ENCODE measurements around the gene LCAT.

The LCAT gene

GRCh38 chr16:67954421-67955196 is 10.7 kb upstream of the LCAT start:
- H3K9me3 ChIP-seq (ENCODE audit: control extremely low read depth in 1 of 5, control insufficient read depth in 4 of 5, insufficient read depth in 2 of 5, low read depth in 1 of 5, low read length in 4 of 5): no peaks in the 10 kb centered on the region
- ChIA-PET CTCF (interaction anchor here (0.6 to 1.7 kb wide), 2 partner anchors 12 to 51 kb away, joined by 3 to 5 read pairs; no protein-coding TSS in a partner anchor), POLR2A (no interaction called here)
- no peak for DNase-seq
- H3K27me3 ChIP-seq (replicated peaks in 2 of 5; ENCODE audit: control insufficient read depth in 4 of 5, insufficient read depth in 5 of 5, low read length in 4 of 5): no peaks in the 10 kb centered on the region
- 95% methylated on average over 8 of the region's 10 CpGs for WGBS (ENCODE audit: insufficient coverage)
- no peaks in the 10 kb centered on the region for H3K4me1 ChIP-seq (ENCODE audit: control extremely low read depth in 1 of 4, control insufficient read depth in 4 of 4, insufficient read depth in 4 of 4, low read length in 3 of 4)
- H3K36me3 ChIP-seq (ENCODE audit: control insufficient read depth in 4 of 4, insufficient read depth in 4 of 4, low read length in 3 of 4): peaks cover 0 to 60% (median 15%) of the 10 kb centered on the region in 4 experiments
- no peak overlapping the region for H3K27ac ChIP-seq (ENCODE audit: insufficient read depth in 1 of 2, low read depth in 1 of 2, low read length in 2 of 2, poor library complexity in 1 of 2, severe bottlenecking in 2 of 2)
- H3K4me3 ChIP-seq (ENCODE audit: control insufficient read depth in 1 of 7, extremely low read depth in 1 of 7, insufficient read depth in 4 of 7, low read depth in 2 of 7, low read length in 6 of 7): no peak overlapping the region

- 100% methylated on average over 6 of the region's 8 CpGs for WGBS (ENCODE audit: insufficient coverage)
- H3K36me3 ChIP-seq (ENCODE audit: control insufficient read depth in 4 of 4, insufficient read depth in 4 of 4, low read length in 3 of 4): peaks cover 0 to 57% (median 15%) of the 10 kb centered on the region in 4 experiments
- ChIA-PET CTCF (interaction anchor here (1.0 to 1.7 kb wide), 3 partner anchors 12 to 33 kb away, joined by 3 to 5 read pairs (median 3); no protein-coding TSS in a partner anchor), POLR2A (no interaction called here)
- no peaks in the 10 kb centered on the region for H3K4me1 ChIP-seq (ENCODE audit: control extremely low read depth in 1 of 4, control insufficient read depth in 4 of 4, insufficient read depth in 4 of 4, low read length in 3 of 4)
- DNase-seq: no peak
- H3K9me3 ChIP-seq (ENCODE audit: control extremely low read depth in 1 of 5, control insufficient read depth in 4 of 5, insufficient read depth in 2 of 5, low read depth in 1 of 5, low read length in 4 of 5): no peaks in the 10 kb centered on the region
- no peak overlapping the region for H3K4me3 ChIP-seq (ENCODE audit: control insufficient read depth in 1 of 7, extremely low read depth in 1 of 7, insufficient read depth in 4 of 7, low read depth in 2 of 7, low read length in 6 of 7)
- H3K27me3 ChIP-seq (replicated peaks in 2 of 5; ENCODE audit: control insufficient read depth in 4 of 5, insufficient read depth in 5 of 5, low read length in 4 of 5): no peaks in the 10 kb centered on the region
- no peak overlapping the region for H3K27ac ChIP-seq (ENCODE audit: insufficient read depth in 1 of 2, low read depth in 1 of 2, low read length in 2 of 2, poor library complexity in 1 of 2, severe bottlenecking in 2 of 2)
Measured at GRCh38 chr16:67953641-67954375, 9.9 kb upstream of the LCAT start.

GRCh38 chr16:67951485-67951884 is 7.6 kb upstream of the LCAT start:
- 94% methylated on average over 10 of the region's 12 CpGs for WGBS (ENCODE audit: insufficient coverage)

DNA sequence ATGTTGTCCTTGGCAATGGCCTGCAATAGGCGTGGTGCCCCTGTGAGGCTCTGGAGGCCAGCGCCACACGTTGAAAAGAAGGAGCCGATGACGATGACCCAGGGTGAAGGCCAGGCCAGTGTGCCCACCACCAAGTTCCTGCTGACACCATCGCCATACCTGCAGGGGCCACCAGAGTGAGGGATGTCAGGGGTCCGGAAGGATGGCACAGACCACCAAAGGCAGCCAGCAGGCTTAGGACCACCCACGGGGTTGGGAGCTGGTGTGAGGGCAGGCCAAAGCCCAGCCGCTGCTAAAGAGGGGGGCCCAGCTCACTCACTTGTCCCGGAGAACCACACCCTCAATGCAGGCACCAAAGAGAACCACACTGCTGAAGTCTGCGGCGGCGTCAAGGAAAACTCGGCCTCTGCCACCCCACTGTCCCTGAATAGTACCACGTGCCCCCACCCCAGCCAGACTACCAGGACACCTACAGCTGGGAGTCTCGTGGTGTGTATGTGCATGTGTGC is 6.5 kb upstream of the LCAT start:
- CTCF ChIA-PET: interaction anchor here (0.7 to 1.7 kb wide), 8 partner anchors 8 to 30 kb away, joined by 3 to 5 read pairs (median 3); no protein-coding TSS in a partner anchor
- Histone ChIP-seq H3K27me3 (replicated peaks in 2 of 5; ENCODE audit: control insufficient read depth in 4 of 5, insufficient read depth in 5 of 5, low read length in 4 of 5) (no peaks in the 10 kb centered on the region), H3K4me1 (ENCODE audit: control extremely low read depth in 1 of 4, control insufficient read depth in 4 of 4, insufficient read depth in 4 of 4, low read length in 3 of 4) (no peaks in the 10 kb centered on the region), H3K4me3 (ENCODE audit: control insufficient read depth in 1 of 7, extremely low read depth in 1 of 7, insufficient read depth in 4 of 7, low read depth in 2 of 7, low read length in 6 of 7) (no peak overlapping the region), H3K36me3 (ENCODE audit: control insufficient read depth in 4 of 4, insufficient read depth in 4 of 4, low read length in 3 of 4) (peaks cover 2 to 75% (median 26%) of the 10 kb centered on the region in 4 experiments), H3K9me3 (ENCODE audit: control extremely low read depth in 1 of 5, control insufficient read depth in 4 of 5, insufficient read depth in 2 of 5, low read depth in 1 of 5, low read length in 4 of 5) (no peaks in the 10 kb centered on the region), H3K27ac (ENCODE audit: insufficient read depth in 1 of 2, low read depth in 1 of 2, low read length in 2 of 2, poor library complexity in 1 of 2, severe bottlenecking in 2 of 2) (no peak overlapping the region)
- POLR2A ChIA-PET: interaction anchor here (0.6 kb wide), 1 partner anchor 14 kb away, joined by 3 read pairs; the partner anchor contains the start of gene PSMB10
- WGBS (ENCODE audit: insufficient coverage): 98% methylated on average over 15 of the region's 16 CpGs
- DNase-seq: no peak

More at GRCh38 chr16:67951485-67951884, 7.6 kb upstream of the LCAT start:
- H3K4me1 ChIP-seq (ENCODE audit: control extremely low read depth in 1 of 4, control insufficient read depth in 4 of 4, insufficient read depth in 4 of 4, low read length in 3 of 4): no peaks in the 10 kb centered on the region
- ChIA-PET CTCF (interaction anchor here (1.0 to 1.7 kb wide), 7 partner anchors 9 to 89 kb away, joined by 3 to 5 read pairs (median 3); no protein-coding TSS in a partner anchor), POLR2A (no interaction called here)
- H3K27ac ChIP-seq (ENCODE audit: insufficient read depth in 1 of 2, low read depth in 1 of 2, low read length in 2 of 2, poor library complexity in 1 of 2, severe bottlenecking in 2 of 2): no peak overlapping the region
- H3K4me3 ChIP-seq (ENCODE audit: control insufficient read depth in 1 of 7, extremely low read depth in 1 of 7, insufficient read depth in 4 of 7, low read depth in 2 of 7, low read length in 6 of 7): no peak overlapping the region
- H3K27me3 ChIP-seq (replicated peaks in 2 of 5; ENCODE audit: control insufficient read depth in 4 of 5, insufficient read depth in 5 of 5, low read length in 4 of 5): no peaks in the 10 kb centered on the region
- no peaks in the 10 kb centered on the region for H3K9me3 ChIP-seq (ENCODE audit: control extremely low read depth in 1 of 5, control insufficient read depth in 4 of 5, insufficient read depth in 2 of 5, low read depth in 1 of 5, low read length in 4 of 5)
- no peak for DNase-seq
- peaks cover 2 to 65% (median 20%) of the 10 kb centered on the region in 4 experiments for H3K36me3 ChIP-seq (ENCODE audit: control insufficient read depth in 4 of 4, insufficient read depth in 4 of 4, low read length in 3 of 4)

DNA sequence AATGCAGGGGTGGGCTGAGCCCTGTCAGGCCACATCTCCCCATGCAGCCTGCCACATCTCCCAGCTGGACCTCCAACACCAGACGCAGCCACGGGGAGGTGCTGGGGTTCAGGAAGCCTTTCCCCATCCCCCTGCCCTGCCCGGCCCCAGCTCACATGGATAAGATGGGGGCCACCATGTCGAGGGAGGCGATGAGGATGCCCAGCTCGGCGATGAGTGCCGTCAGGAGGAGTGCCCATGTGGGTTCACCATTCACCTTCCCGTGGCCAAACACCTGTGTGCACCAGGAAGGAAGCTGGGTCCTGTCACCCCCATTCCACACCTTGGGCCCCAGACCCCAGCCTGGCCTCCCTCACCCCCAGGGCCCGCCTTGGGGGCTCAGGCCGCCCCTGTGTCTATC is 5.7 kb upstream of the LCAT start:
- H3K27me3 ChIP-seq (replicated peaks in 2 of 5; ENCODE audit: control insufficient read depth in 4 of 5, insufficient read depth in 5 of 5, low read length in 4 of 5): no peaks in the 10 kb centered on the region
- no peak for DNase-seq
- H3K4me1 ChIP-seq (ENCODE audit: control extremely low read depth in 1 of 4, control insufficient read depth in 4 of 4, insufficient read depth in 4 of 4, low read length in 3 of 4): no peaks in the 10 kb centered on the region
- WGBS (ENCODE audit: insufficient coverage): 94% methylated on average over 9 of the region's 11 CpGs
- no peak overlapping the region for H3K27ac ChIP-seq (ENCODE audit: insufficient read depth in 1 of 2, low read depth in 1 of 2, low read length in 2 of 2, poor library complexity in 1 of 2, severe bottlenecking in 2 of 2)
- H3K36me3 ChIP-seq (ENCODE audit: control insufficient read depth in 4 of 4, insufficient read depth in 4 of 4, low read length in 3 of 4): peaks cover 2 to 81% (median 30%) of the 10 kb centered on the region in 4 experiments
- POLR2A ChIA-PET: interaction anchor here (0.6 kb wide), 1 partner anchor 13 kb away, joined by 3 read pairs; the partner anchor contains the start of gene PSMB10
- H3K4me3 ChIP-seq (ENCODE audit: control insufficient read depth in 1 of 7, extremely low read depth in 1 of 7, insufficient read depth in 4 of 7, low read depth in 2 of 7, low read length in 6 of 7): no peak overlapping the region
- CTCF ChIA-PET: interaction anchor here (1.1 kb wide), 3 partner anchors 18 to 31 kb away, joined by 3 read pairs; no protein-coding TSS in a partner anchor
- no peaks in the 10 kb centered on the region for H3K9me3 ChIP-seq (ENCODE audit: control extremely low read depth in 1 of 5, control insufficient read depth in 4 of 5, insufficient read depth in 2 of 5, low read depth in 1 of 5, low read length in 4 of 5)

- DNase-seq: no peak
- no peaks in the 10 kb centered on the region for H3K27me3 ChIP-seq (replicated peaks in 2 of 5; ENCODE audit: control insufficient read depth in 4 of 5, insufficient read depth in 5 of 5, low read length in 4 of 5)
- POLR2A ChIA-PET: interaction anchor here (1.2 kb wide), 1 partner anchor 12 kb away, joined by 3 read pairs; no protein-coding TSS in a partner anchor
- no peak overlapping the region for H3K4me3 ChIP-seq (ENCODE audit: control insufficient read depth in 1 of 7, extremely low read depth in 1 of 7, insufficient read depth in 4 of 7, low read depth in 2 of 7, low read length in 6 of 7)
- H3K4me1 ChIP-seq (ENCODE audit: control extremely low read depth in 1 of 4, control insufficient read depth in 4 of 4, insufficient read depth in 4 of 4, low read length in 3 of 4): no peaks in the 10 kb centered on the region
- H3K9me3 ChIP-seq (ENCODE audit: control extremely low read depth in 1 of 5, control insufficient read depth in 4 of 5, insufficient read depth in 2 of 5, low read depth in 1 of 5, low read length in 4 of 5): no peaks in the 10 kb centered on the region
- H3K27ac ChIP-seq (ENCODE audit: insufficient read depth in 1 of 2, low read depth in 1 of 2, low read length in 2 of 2, poor library complexity in 1 of 2, severe bottlenecking in 2 of 2): no peak overlapping the region
- 97% methylated on average over 15 of the region's 15 CpGs for WGBS (ENCODE audit: insufficient coverage)
- CTCF ChIA-PET: interaction anchor here (1.6 kb wide), 1 partner anchor 92 kb away, joined by 4 read pairs; no protein-coding TSS in a partner anchor
- H3K36me3 ChIP-seq (ENCODE audit: control insufficient read depth in 4 of 4, insufficient read depth in 4 of 4, low read length in 3 of 4): peaks cover 2 to 75% (median 26%) of the 10 kb centered on the region in 4 experiments
Measured at GRCh38 chr16:67948015-67948414, 4.1 kb upstream of the LCAT start.
